ENCODE data around the gene ZNF646. TPM values are rescaled to one million over a fixed set of nuclear protein-coding genes. Genes with fewer than 3 reads are reported as not detected.

Gene ZNF646
- total and polyA plus RNA-seq, 2 of the 13 experiments (the other 11 are each of a cell fraction or from before 2014, with no cell fraction given): 3.4 to 10.9 TPM

DNA sequence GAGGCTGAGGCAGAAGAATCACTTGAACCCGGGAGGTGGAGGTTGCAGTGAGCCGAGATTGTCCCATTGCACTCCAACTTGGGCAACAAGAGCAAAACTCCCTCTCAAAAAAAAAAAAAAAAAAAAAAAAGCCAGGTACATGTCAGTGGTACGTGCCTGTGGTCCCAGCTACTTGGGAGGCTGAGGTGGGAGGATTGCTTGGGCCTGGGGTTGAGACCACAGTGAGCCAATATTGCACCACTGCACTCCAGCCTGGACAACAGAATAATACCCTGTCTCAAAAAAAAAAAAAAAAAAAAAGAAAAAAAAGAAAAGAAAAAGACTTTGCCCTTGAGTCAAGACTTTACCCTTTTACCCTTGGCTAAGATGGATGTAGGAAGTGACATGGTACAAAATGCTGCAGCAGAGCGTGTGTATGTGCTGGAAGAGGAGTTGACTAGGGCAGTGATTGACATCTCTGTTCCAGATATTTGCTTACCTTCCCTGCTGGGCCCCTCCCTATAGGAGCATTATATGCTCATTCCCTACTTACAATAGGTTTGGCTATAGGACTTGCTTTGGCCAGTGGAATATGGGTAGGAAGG lies 30.2 kb upstream of the ZNF646 start (continued):
- TF ChIP-seq ZNF770 (CRISPR knock-in tag; IDR thresholded peaks at IDR 0.05) (peak; percentile 58), ZNF614 (CRISPR knock-in tag; IDR thresholded peaks at IDR 0.05; ENCODE audit: borderline replicate concordance) (no peak), POLR2AphosphoS2 (IDR thresholded peaks at IDR 0.05; ENCODE audit: low read depth, low read length) (no peak), HNF4G (IDR thresholded peaks at IDR 0.05; ENCODE audit: borderline replicate concordance, low read depth, low read length) (peak; percentile 31; the same call in 1 of the 2 replicates), HNF4G (CRISPR knock-in tag; IDR thresholded peaks at IDR 0.05; ENCODE audit: borderline replicate concordance, low read depth) (no peak), ESRRA (CRISPR knock-in tag; IDR thresholded peaks at IDR 0.05; ENCODE audit: low read depth) (0 out of 2 replicates have a peak, but pooled peaks have one; percentile 28), ZNF550 (CRISPR knock-in tag; IDR thresholded peaks at IDR 0.05; ENCODE audit: borderline replicate concordance) (0 out of 2 replicates have a peak, but pooled peaks have one; percentile 20), RBAK (CRISPR knock-in tag; IDR thresholded peaks at IDR 0.05) (peak; percentile 95)
- TF ChIP-seq, protein P1, sequence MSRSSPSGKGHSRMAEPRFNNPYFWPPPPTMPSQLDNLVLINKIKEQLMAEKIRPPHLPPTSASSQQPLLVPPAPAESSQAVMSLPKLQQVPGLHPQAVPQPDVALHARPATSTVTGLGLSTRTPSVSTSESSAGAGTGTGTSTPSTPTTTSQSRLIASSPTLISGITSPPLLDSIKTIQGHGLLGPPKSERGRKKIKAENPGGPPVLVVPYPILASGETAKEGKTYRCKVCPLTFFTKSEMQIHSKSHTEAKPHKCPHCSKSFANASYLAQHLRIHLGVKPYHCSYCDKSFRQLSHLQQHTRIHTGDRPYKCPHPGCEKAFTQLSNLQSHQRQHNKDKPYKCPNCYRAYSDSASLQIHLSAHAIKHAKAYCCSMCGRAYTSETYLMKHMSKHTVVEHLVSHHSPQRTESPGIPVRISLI (CRISPR knock-in tag; IDR thresholded peaks at IDR 0.05; ENCODE audit: borderline replicate concordance): peak; percentile 76
- TF ChIP-seq, protein P2, sequence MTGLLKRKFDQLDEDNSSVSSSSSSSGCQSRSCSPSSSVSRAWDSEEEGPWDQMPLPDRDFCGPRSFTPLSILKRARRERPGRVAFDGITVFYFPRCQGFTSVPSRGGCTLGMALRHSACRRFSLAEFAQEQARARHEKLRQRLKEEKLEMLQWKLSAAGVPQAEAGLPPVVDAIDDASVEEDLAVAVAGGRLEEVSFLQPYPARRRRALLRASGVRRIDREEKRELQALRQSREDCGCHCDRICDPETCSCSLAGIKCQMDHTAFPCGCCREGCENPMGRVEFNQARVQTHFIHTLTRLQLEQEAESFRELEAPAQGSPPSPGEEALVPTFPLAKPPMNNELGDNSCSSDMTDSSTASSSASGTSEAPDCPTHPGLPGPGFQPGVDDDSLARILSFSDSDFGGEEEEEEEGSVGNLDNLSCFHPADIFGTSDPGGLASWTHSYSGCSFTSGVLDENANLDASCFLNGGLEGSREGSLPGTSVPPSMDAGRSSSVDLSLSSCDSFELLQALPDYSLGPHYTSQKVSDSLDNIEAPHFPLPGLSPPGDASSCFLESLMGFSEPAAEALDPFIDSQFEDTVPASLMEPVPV (CRISPR knock-in tag; IDR thresholded peaks at IDR 0.05): no peak
